Stimulated activated naive CD8-positive, alpha-beta T cell treated with anti-CD3 and anti-CD28 coated beads, Interleukin-15, Interleukin-2, amounts not matched to agents 100 ng/mL and 50 ng/mL, for 24 hours (primary cell): Measurements from ENCODE around the gene CAMTA1.

ENCODE experiments used
- H3K27ac Mint-ChIP-seq: one replicate; pipeline ENCODE4 v1.8.0; 2021; ENCODE audit warnings: mild to moderate bottlenecking, mixed read lengths
- H3K27me3 Mint-ChIP-seq: one replicate; pipeline ENCODE4 v1.8.0; 2021; ENCODE audit warnings: mixed read lengths
- H3K36me3 Mint-ChIP-seq: one replicate; pipeline ENCODE4 v1.8.0; 2021; ENCODE audit warnings: low read depth, mixed read lengths
- H3K4me1 Mint-ChIP-seq: one replicate; pipeline ENCODE4 v1.8.0; 2021; ENCODE audit warnings: low read depth, mixed read lengths
- H3K4me3 Mint-ChIP-seq: one replicate; pipeline ENCODE4 v1.8.0; 2021; ENCODE audit warnings: mild to moderate bottlenecking, mixed read lengths
- H3K9me3 Mint-ChIP-seq: one replicate; pipeline ENCODE4 v1.8.0; 2021; ENCODE audit warnings: mixed read lengths

CAMTA1 gene

GRCh38 chr1:7104339-7104738, 319.1 kb downstream of the CAMTA1 start:
- Mint-ChIP-seq H3K36me3 (no peaks in the 10 kb centered on the region), H3K9me3 (no peaks in the 10 kb centered on the region), H3K27me3 (peaks cover 6% of the 10 kb centered on the region), H3K27ac (no peak overlapping the region), H3K4me3 (no peak overlapping the region), H3K4me1 (no peaks in the 10 kb centered on the region)

- H3K4me1 Mint-ChIP-seq: no peaks in the 10 kb centered on the region
- no peak overlapping the region for H3K27ac Mint-ChIP-seq
- H3K36me3 Mint-ChIP-seq: no peaks in the 10 kb centered on the region
- no peak overlapping the region for H3K4me3 Mint-ChIP-seq
- no peaks in the 10 kb centered on the region for H3K9me3 Mint-ChIP-seq
- H3K27me3 Mint-ChIP-seq: peaks cover 3% of the 10 kb centered on the region
Observed at GRCh38 chr1:7105269-7105668, 320.0 kb downstream of the CAMTA1 start.

- Mint-ChIP-seq H3K4me1 (no peaks in the 10 kb centered on the region), H3K4me3 (no peak overlapping the region), H3K27ac (no peak overlapping the region), H3K27me3 (peaks cover 3% of the 10 kb centered on the region), H3K36me3 (no peaks in the 10 kb centered on the region), H3K9me3 (no peaks in the 10 kb centered on the region)
Observed at GRCh38 chr1:7106442-7107108, 321.3 kb downstream of the CAMTA1 start.

GRCh38 chr1:7107109-7107830, 322.0 kb downstream of the CAMTA1 start:
- H3K27ac Mint-ChIP-seq: no peak overlapping the region
- H3K36me3 Mint-ChIP-seq: no peaks in the 10 kb centered on the region
- H3K27me3 Mint-ChIP-seq: peaks cover 3% of the 10 kb centered on the region
- H3K4me1 Mint-ChIP-seq: no peaks in the 10 kb centered on the region
- no peaks in the 10 kb centered on the region for H3K9me3 Mint-ChIP-seq
- no peak overlapping the region for H3K4me3 Mint-ChIP-seq

- no peak overlapping the region for H3K4me3 Mint-ChIP-seq
- H3K9me3 Mint-ChIP-seq: no peaks in the 10 kb centered on the region
- no peaks in the 10 kb centered on the region for H3K36me3 Mint-ChIP-seq
- H3K27me3 Mint-ChIP-seq: peaks cover 3% of the 10 kb centered on the region
- H3K27ac Mint-ChIP-seq: no peak overlapping the region
- no peaks in the 10 kb centered on the region for H3K4me1 Mint-ChIP-seq
Observed at GRCh38 chr1:7108251-7108650, 323.0 kb downstream of the CAMTA1 start.

- peaks cover 3% of the 10 kb centered on the region for H3K27me3 Mint-ChIP-seq
- no peaks in the 10 kb centered on the region for H3K36me3 Mint-ChIP-seq
- no peaks in the 10 kb centered on the region for H3K9me3 Mint-ChIP-seq
- H3K27ac Mint-ChIP-seq: no peak overlapping the region
- no peaks in the 10 kb centered on the region for H3K4me1 Mint-ChIP-seq
- H3K4me3 Mint-ChIP-seq: no peak overlapping the region
Observed at GRCh38 chr1:7109901-7110300, 324.6 kb downstream of the CAMTA1 start.

GRCh38 chr1:7110321-7110720, 325.1 kb downstream of the CAMTA1 start:
- peaks cover 3% of the 10 kb centered on the region for H3K27me3 Mint-ChIP-seq
- H3K4me3 Mint-ChIP-seq: no peak overlapping the region
- no peaks in the 10 kb centered on the region for H3K36me3 Mint-ChIP-seq
- no peaks in the 10 kb centered on the region for H3K9me3 Mint-ChIP-seq
- no peaks in the 10 kb centered on the region for H3K4me1 Mint-ChIP-seq
- no peak overlapping the region for H3K27ac Mint-ChIP-seq

GRCh38 chr1:7111853-7112252, 326.6 kb downstream of the CAMTA1 start:
- H3K4me3 Mint-ChIP-seq: no peak overlapping the region
- H3K27ac Mint-ChIP-seq: no peak overlapping the region
- H3K36me3 Mint-ChIP-seq: no peaks in the 10 kb centered on the region
- no peaks in the 10 kb centered on the region for H3K27me3 Mint-ChIP-seq
- H3K4me1 Mint-ChIP-seq: no peaks in the 10 kb centered on the region
- peaks cover 6% of the 10 kb centered on the region for H3K9me3 Mint-ChIP-seq

- Mint-ChIP-seq H3K9me3 (peaks cover 6% of the 10 kb centered on the region), H3K4me3 (no peak overlapping the region), H3K27me3 (peaks cover 3% of the 10 kb centered on the region), H3K4me1 (no peaks in the 10 kb centered on the region), H3K27ac (no peak overlapping the region), H3K36me3 (no peaks in the 10 kb centered on the region)
Observed at GRCh38 chr1:7113136-7113535, 327.9 kb downstream of the CAMTA1 start.

- Mint-ChIP-seq H3K27me3 (peaks cover 3% of the 10 kb centered on the region), H3K9me3 (peaks cover 6% of the 10 kb centered on the region), H3K4me1 (no peaks in the 10 kb centered on the region), H3K4me3 (no peak overlapping the region), H3K36me3 (no peaks in the 10 kb centered on the region), H3K27ac (no peak overlapping the region)
Observed at GRCh38 chr1:7113822-7114221, 328.6 kb downstream of the CAMTA1 start.

- H3K27ac Mint-ChIP-seq: no peak overlapping the region
- peaks cover 6% of the 10 kb centered on the region for H3K9me3 Mint-ChIP-seq
- H3K4me1 Mint-ChIP-seq: no peaks in the 10 kb centered on the region
- H3K36me3 Mint-ChIP-seq: no peaks in the 10 kb centered on the region
- H3K4me3 Mint-ChIP-seq: no peak overlapping the region
- peaks cover 3% of the 10 kb centered on the region for H3K27me3 Mint-ChIP-seq
Observed at GRCh38 chr1:7116001-7116400, 330.7 kb downstream of the CAMTA1 start.

GRCh38 chr1:7117399-7118281, 332.4 kb downstream of the CAMTA1 start:
- peaks cover 3% of the 10 kb centered on the region for H3K27me3 Mint-ChIP-seq
- H3K27ac Mint-ChIP-seq: no peak overlapping the region
- H3K4me1 Mint-ChIP-seq: no peaks in the 10 kb centered on the region
- no peaks in the 10 kb centered on the region for H3K36me3 Mint-ChIP-seq
- peaks cover 6% of the 10 kb centered on the region for H3K9me3 Mint-ChIP-seq
- H3K4me3 Mint-ChIP-seq: no peak overlapping the region

GRCh38 chr1:7119156-7119555, 333.9 kb downstream of the CAMTA1 start:
- H3K4me1 Mint-ChIP-seq: no peaks in the 10 kb centered on the region
- no peak overlapping the region for H3K4me3 Mint-ChIP-seq
- peaks cover 6% of the 10 kb centered on the region for H3K9me3 Mint-ChIP-seq
- H3K36me3 Mint-ChIP-seq: no peaks in the 10 kb centered on the region
- H3K27ac Mint-ChIP-seq: no peak overlapping the region
- peaks cover 3% of the 10 kb centered on the region for H3K27me3 Mint-ChIP-seq

GRCh38 chr1:7120863-7121621, 335.8 kb downstream of the CAMTA1 start:
- Mint-ChIP-seq H3K27ac (no peak overlapping the region), H3K4me1 (no peaks in the 10 kb centered on the region), H3K27me3 (peaks cover 3% of the 10 kb centered on the region), H3K9me3 (peaks cover 2% of the 10 kb centered on the region), H3K36me3 (no peaks in the 10 kb centered on the region), H3K4me3 (no peak overlapping the region)
